Lung (tissue), 12 donors: Measurements from ENCODE around the gene GPX7. TPM values are rescaled to one million over a fixed set of nuclear protein-coding genes. Genes with fewer than 3 reads are reported as not detected.

Experiments used
- ATAC-seq: fragments of 200-7000 bp; cut with Tn5 transposase; one replicate; pipeline ENCODE4 v1.9.1; 2020; ENCODE audit warnings: moderate number of reproducible peaks; ENCODE audit not compliant: insufficient read depth, low FRiP score
- DNase-seq, 3 donors: peaks; one replicate each; pipeline ENCODE4 v3.0.0-alpha.2; 2013 to 2017
- H3K27ac ChIP-seq, 2 donors: one replicate each; pipeline ENCODE4 v1.5.1; 2013; ENCODE audit warnings: mild to moderate bottlenecking in 2 of 2, moderate library complexity in 2 of 2, control low read depth in 1 of 2, inconsistent platforms in 1 of 2, low read depth in 1 of 2, low read length in 1 of 2
- H3K27me3 ChIP-seq, 3 donors: one replicate each; pipeline ENCODE4 v1.5.1; 2013; ENCODE audit warnings: low read length in 2 of 3; ENCODE audit not compliant: control insufficient read depth in 3 of 3, insufficient read depth in 3 of 3
- H3K36me3 ChIP-seq, 4 donors: one replicate each; pipeline ENCODE4 v1.5.1; 2013; ENCODE audit warnings: low read length in 4 of 4, mild to moderate bottlenecking in 1 of 4, moderate library complexity in 1 of 4; ENCODE audit not compliant: control insufficient read depth in 4 of 4, insufficient read depth in 4 of 4
- H3K4me1 ChIP-seq, 5 donors: one replicate each; pipeline ENCODE4 v1.5.1; 2013; ENCODE audit warnings: low read length in 5 of 5, mild to moderate bottlenecking in 2 of 5, moderate library complexity in 1 of 5; ENCODE audit not compliant: control insufficient read depth in 5 of 5, insufficient read depth in 5 of 5
- H3K4me3 ChIP-seq: one replicate; pipeline ENCODE4 v1.5.1; 2013; ENCODE audit warnings: mild to moderate bottlenecking, control low read depth, moderate library complexity
- H3K9ac ChIP-seq, 2 donors: one replicate each; pipeline ENCODE4 v1.5.1; 2013; ENCODE audit warnings: low read length in 2 of 2, control low read depth in 1 of 2; ENCODE audit not compliant: insufficient read depth in 1 of 2
- H3K9me3 ChIP-seq, 4 donors: one replicate each; pipeline ENCODE4 v1.5.1; 2013; ENCODE audit warnings: low read length in 3 of 4, mild to moderate bottlenecking in 1 of 4, moderate library complexity in 1 of 4; ENCODE audit not compliant: control insufficient read depth in 4 of 4, insufficient read depth in 3 of 4
- CTCF ChIP-seq: IDR thresholded peaks from 2 replicates; pipeline ENCODE4 v1.5.1; 2012; ENCODE audit warnings: mild to moderate bottlenecking; ENCODE audit errors: control extremely low read depth, extremely low read depth
- WGBS, 2 donors: extraction: QIAGEN DNeasy Blood & Tissue Kit; methylation state at CpG; one replicate each; pipeline ENCODE4 v1.1.7; 2013; 5-methylcytosine and 5-hydroxymethylcytosine counted together
- polyA plus RNA-seq, 2 donors: library from polyadenylated mRNA; stranded (reverse); fragments of 200-250 nt; gene quantifications; one replicate each; pipeline ENCODE4 v1.2.1, GENCODE V29; 2013
- total RNA-seq, 2 donors: library from RNA; depleted of rRNA in 1 of 2; stranded (reverse); fragments of >200 nt in 1 of 2; gene quantifications; one replicate each; pipeline ENCODE4 v1.2.1, GENCODE V29; 2014 to 2021
- donor health status: control.
- donor health status: control.
- donor health status: Bipolar disorder and iron deficiency.
- donor health status: healthy.
- donor health status: DM: yes; HTN: yes; CAD: no.

Gene GPX7
- total and polyA plus RNA-seq, 4 donors, result 7.3 to 61.4 (median 12.1) TPM

DNA sequence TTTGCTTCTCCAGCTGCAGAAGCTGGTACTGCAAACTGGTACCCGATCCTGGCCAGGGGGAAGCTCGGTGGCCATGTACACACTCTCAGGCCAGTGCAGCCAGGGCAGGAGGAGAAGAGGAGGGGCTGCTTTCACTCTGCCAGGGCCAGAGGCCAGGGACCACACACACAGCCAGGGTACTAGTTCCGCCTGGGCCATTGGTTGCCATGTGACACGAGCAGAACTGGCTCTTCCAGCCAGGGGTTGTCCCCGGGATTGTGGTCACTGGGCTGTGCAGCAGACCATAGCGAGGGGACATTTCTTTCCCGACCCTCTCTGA, 27.1 kb downstream of the GPX7 start:
- Histone ChIP-seq H3K36me3 (no peaks in the 10 kb centered on the region), H3K27ac (no peak overlapping the region), H3K4me1 (peaks cover 0 to 31% (median 5%) of the 10 kb centered on the region in 5 donors), H3K9ac (no peak overlapping the region), H3K4me3 (no peak overlapping the region), H3K9me3 (peaks cover 0 to 8% (median 0%) of the 10 kb centered on the region in 4 donors), H3K27me3 (peaks cover 0 to 11% (median 0%) of the 10 kb centered on the region in 3 donors)
- 54 to 70% methylated on average over 7 of the region's 7 CpGs for WGBS, 2 donors
- TF ChIP-seq CTCF, result no peak
- DNase-seq (peak; percentile 82 to 84 (median 83)), ATAC-seq (no peak)

GRCh38 chr1:52629667-52630066, 27.5 kb downstream of the GPX7 start:
- Histone ChIP-seq H3K36me3 (no peaks in the 10 kb centered on the region), H3K4me1 (peaks cover 0 to 31% (median 5%) of the 10 kb centered on the region in 5 donors), H3K27ac (no peak overlapping the region), H3K9ac (no peak overlapping the region), H3K4me3 (no peak overlapping the region), H3K27me3 (peaks cover 0 to 11% (median 0%) of the 10 kb centered on the region in 3 donors), H3K9me3 (peaks cover 0 to 8% (median 0%) of the 10 kb centered on the region in 4 donors)
- WGBS, 2 donors, result 91% methylated on average over 2 of the region's 2 CpGs
- TF ChIP-seq CTCF, result no peak
- DNase-seq (no peak), ATAC-seq (no peak)

GRCh38 chr1:52631759-52632331, 29.7 kb downstream of the GPX7 start:
- Histone ChIP-seq H3K27ac (no peak overlapping the region), H3K36me3 (no peaks in the 10 kb centered on the region), H3K9me3 (peaks cover 0 to 6% (median 0%) of the 10 kb centered on the region in 4 donors), H3K27me3 (peaks cover 0 to 11% (median 0%) of the 10 kb centered on the region in 3 donors), H3K4me3 (no peak overlapping the region), H3K9ac (no peak overlapping the region), H3K4me1 (peaks cover 0 to 31% (median 5%) of the 10 kb centered on the region in 5 donors)
- ATAC-seq (no peak), DNase-seq (peak in 2 of 3 donors; percentile 36 to 45)
- 77 to 85% methylated on average over 8 of the region's 8 CpGs for WGBS, 2 donors
- no peak for TF ChIP-seq CTCF
